HepG2 (cell line): ENCODE data around the gene PLCG2.

Experiments
- ESRRA ChIP-seq: sonication (generic); formaldehyde crosslinking; IDR thresholded peaks from 2 replicates; pipeline ENCODE4 v1.5.1; 2020; ENCODE audit warnings: mild to moderate bottlenecking, low read depth, missing genetic modification reagents
- FOXJ3 ChIP-seq: sonication (generic); formaldehyde crosslinking; IDR thresholded peaks from 2 replicates; pipeline ENCODE4 v1.4.0; 2020; ENCODE audit warnings: missing genetic modification reagents, mild to moderate bottlenecking, borderline replicate concordance
- SMARCE1 ChIP-seq: fragments of 450-650 bp; IDR thresholded peaks from 2 replicates; pipeline ENCODE4 v1.6.1; 2017; ENCODE audit warnings: borderline replicate concordance
- SUZ12 ChIP-seq: fragments of 150-350 bp; IDR thresholded peaks from 2 replicates; pipeline ENCODE4 v1.6.1; 2014; ENCODE audit warnings: low read depth, low read length

GRCh38 chr16:81921085-81921814 is 142.2 kb downstream of the PLCG2 start:
- no peak for TF ChIP-seq FOXJ3 (CRISPR knock-in tag)
- no peak for TF ChIP-seq SUZ12
- no peak for TF ChIP-seq ESRRA
- TF ChIP-seq SMARCE1, result no peak
